NT2/D1 (cell line): ENCODE results near the gene VPREB3.

Source experiments
- SUZ12 ChIP-seq: IDR thresholded peaks from 2 replicates; pipeline ENCODE4 v1.6.1; 2011; ENCODE audit not compliant: insufficient read length, insufficient read depth; ENCODE audit errors: extremely low read depth
- YY1 ChIP-seq: IDR thresholded peaks from 2 replicates; pipeline ENCODE4 v1.6.1; 2011; ENCODE audit not compliant: insufficient read length, insufficient read depth
- ZNF274 ChIP-seq: IDR thresholded peaks from 2 replicates; pipeline ENCODE4 v1.6.1; 2011; ENCODE audit warnings: mild to moderate bottlenecking, low read depth, low read length

- TF ChIP-seq YY1 (no peak), ZNF274 (no peak), SUZ12 (no peak)
These were observed 883 bp upstream of the VPREB3 start for GRCh38 chr22:23754980-23755636.
